ENCODE data around the gene GPR68. TPM values are rescaled to one million over a fixed set of nuclear protein-coding genes. Genes with fewer than 3 reads are reported as not detected.
A peak's percentile ranks its signal among the peaks of the same experiment; 100 is the strongest.

The GPR68 gene
- total RNA-seq, 5 donors from 2014 or later (not counting 1 experiment from before 2014, with no cell fraction given) = 3.0 to 16.4 (median 10.0) TPM

GRCh38 chr14:91264151-91265150 lies 19.9 kb upstream of the GPR68 start:
- H3K9me3 Mint-ChIP-seq = no peaks in the 10 kb centered on the region
- H3K27me3 Mint-ChIP-seq = no peaks in the 10 kb centered on the region
- H3K27ac ChIP-seq (ENCODE audit: low read length) = no peak overlapping the region
- peak overlapping the region; percentile 15 to 25 for H3K4me3 ChIP-seq (ENCODE audit: control insufficient read depth in 1 of 2, extremely low read depth in 1 of 2, low read length in 1 of 2)
- H3K36me3 ChIP-seq (ENCODE audit: control insufficient read depth in 2 of 2, extremely low read depth in 1 of 2, insufficient read depth in 1 of 2, low read length in 1 of 2) = peaks cover 0 to 7% of the 10 kb centered on the region in 2 donors
- peaks cover 4 to 28% of the 10 kb centered on the region in 2 experiments for H3K4me1 ChIP-seq (ENCODE audit: control insufficient read depth in 1 of 2, extremely low read depth in 1 of 2, insufficient read depth in 2 of 2, low read length in 2 of 2)
- H3K27ac Mint-ChIP-seq = peak overlapping the region; percentile 64 to 82
- ChIA-PET CTCF (no interaction called here), POLR2A (no interaction called here)
- no peaks in the 10 kb centered on the region for H3K9me3 ChIP-seq
- peak; percentile 50 to 74 (median 62) for ATAC-seq (replicated peaks in 1 of 4)
- peaks cover 13% of the 10 kb centered on the region for H3K36me3 Mint-ChIP-seq
- no peaks in the 10 kb centered on the region for H3K27me3 ChIP-seq (replicated peaks in 1 of 2; ENCODE audit: control insufficient read depth in 2 of 2, extremely low read depth in 1 of 2, insufficient read depth in 2 of 2, low read length in 1 of 2)
- 15% methylated on average over 59 of the region's 69 CpGs for WGBS (ENCODE audit: insufficient coverage)
- peak in 5 of 35 experiments; percentile 25 to 53 (median 34) for DNase-seq
- peak overlapping the region; percentile 57 to 71 (median 61) for H3K4me3 Mint-ChIP-seq
- peaks cover 42 to 60% (median 51%) of the 10 kb centered on the region in 3 donors for H3K4me1 Mint-ChIP-seq

GRCh38 chr14:91263329-91263728 lies 18.8 kb upstream of the GPR68 start:
- WGBS (ENCODE audit: insufficient coverage) = 100% methylated on average over 2 of the region's 2 CpGs
- Histone ChIP-seq H3K4me3 (ENCODE audit: control insufficient read depth in 1 of 2, extremely low read depth in 1 of 2, low read length in 1 of 2) (no peak overlapping the region), H3K27me3 (replicated peaks in 1 of 2; ENCODE audit: control insufficient read depth in 2 of 2, extremely low read depth in 1 of 2, insufficient read depth in 2 of 2, low read length in 1 of 2) (no peaks in the 10 kb centered on the region), H3K36me3 (ENCODE audit: control insufficient read depth in 2 of 2, extremely low read depth in 1 of 2, insufficient read depth in 1 of 2, low read length in 1 of 2) (peaks cover 0 to 2% of the 10 kb centered on the region in 2 donors), H3K4me1 (ENCODE audit: control insufficient read depth in 1 of 2, extremely low read depth in 1 of 2, insufficient read depth in 2 of 2, low read length in 2 of 2) (peaks cover 4 to 28% of the 10 kb centered on the region in 2 experiments), H3K27ac (ENCODE audit: low read length) (no peak overlapping the region), H3K9me3 (no peaks in the 10 kb centered on the region)
- Mint-ChIP-seq H3K4me3 (peak overlapping the region; percentile 57 to 71 (median 61)), H3K27me3 (no peaks in the 10 kb centered on the region), H3K36me3 (peaks cover 6% of the 10 kb centered on the region), H3K4me1 (peaks cover 40 to 64% (median 41%) of the 10 kb centered on the region in 3 donors), H3K27ac (peak overlapping the region; percentile 46 to 82), H3K9me3 (no peaks in the 10 kb centered on the region)
- ATAC-seq (replicated peaks in 1 of 4) (no peak), DNase-seq (no peak)
- POLR2A ChIA-PET = interaction anchor here in 1 of 2 donors (1.2 kb wide), 1 partner anchor 17 kb away, joined by 4 read pairs; no protein-coding TSS in a partner anchor
- CTCF ChIA-PET = interaction anchor here (0.5 to 0.6 kb wide), 3 partner anchors 152 to 788 kb away, joined by 3 to 6 read pairs (median 3); no protein-coding TSS in a partner anchor

- Histone ChIP-seq H3K27me3 (replicated peaks in 1 of 2; ENCODE audit: control insufficient read depth in 2 of 2, extremely low read depth in 1 of 2, insufficient read depth in 2 of 2, low read length in 1 of 2) (no peaks in the 10 kb centered on the region), H3K36me3 (ENCODE audit: control insufficient read depth in 2 of 2, extremely low read depth in 1 of 2, insufficient read depth in 1 of 2, low read length in 1 of 2) (no peaks in the 10 kb centered on the region), H3K4me1 (ENCODE audit: control insufficient read depth in 1 of 2, extremely low read depth in 1 of 2, insufficient read depth in 2 of 2, low read length in 2 of 2) (peaks cover 5 to 37% of the 10 kb centered on the region in 2 experiments), H3K9me3 (no peaks in the 10 kb centered on the region), H3K4me3 (ENCODE audit: control insufficient read depth in 1 of 2, extremely low read depth in 1 of 2, low read length in 1 of 2) (no peak overlapping the region), H3K27ac (ENCODE audit: low read length) (no peak overlapping the region)
- H3K4me1 Mint-ChIP-seq = peaks cover 42 to 67% (median 52%) of the 10 kb centered on the region in 3 donors
- POLR2A ChIA-PET = interaction anchor here in 1 of 2 donors (0.6 kb wide), 1 partner anchor 12 kb away, joined by 5 read pairs; no protein-coding TSS in a partner anchor
- WGBS (ENCODE audit: insufficient coverage) = 98% methylated on average over 6 of the region's 11 CpGs
- H3K36me3 Mint-ChIP-seq = no peaks in the 10 kb centered on the region
- CTCF ChIA-PET = interaction anchor here (0.7 kb wide), 3 partner anchors 16 to 32 kb away, joined by 8 to 15 read pairs (median 9); no protein-coding TSS in a partner anchor
- H3K27me3 Mint-ChIP-seq = no peaks in the 10 kb centered on the region
- ATAC-seq (replicated peaks in 1 of 4) (no peak), DNase-seq (no peak)
- H3K9me3 Mint-ChIP-seq = no peaks in the 10 kb centered on the region
- H3K27ac Mint-ChIP-seq = peak overlapping the region in 1 of 2 donors; percentile 58
- no peak overlapping the region for H3K4me3 Mint-ChIP-seq
Measured at GRCh38 chr14:91261986-91262549, 17.6 kb upstream of the GPR68 start.

GRCh38 chr14:91261115-91261514 lies 16.6 kb upstream of the GPR68 start:
- DNase-seq = peak in 24 of 35 experiments; percentile 27 to 68 (median 48)
- WGBS (ENCODE audit: insufficient coverage) = 74% methylated on average over 2 of the region's 5 CpGs
- Mint-ChIP-seq H3K4me1 (peaks cover 49 to 75% (median 59%) of the 10 kb centered on the region in 3 donors), H3K27ac (peak overlapping the region; percentile 34 to 79), H3K4me3 (no peak overlapping the region), H3K36me3 (no peaks in the 10 kb centered on the region), H3K9me3 (no peaks in the 10 kb centered on the region), H3K27me3 (no peaks in the 10 kb centered on the region)
- POLR2A ChIA-PET = no interaction called here
- H3K4me3 ChIP-seq (ENCODE audit: control insufficient read depth in 1 of 2, extremely low read depth in 1 of 2, low read length in 1 of 2) = no peak overlapping the region
- peaks cover 6 to 38% of the 10 kb centered on the region in 2 experiments for H3K4me1 ChIP-seq (ENCODE audit: control insufficient read depth in 1 of 2, extremely low read depth in 1 of 2, insufficient read depth in 2 of 2, low read length in 2 of 2)
- peak overlapping the region; percentile 31 for H3K27ac ChIP-seq (ENCODE audit: low read length)
- H3K36me3 ChIP-seq (ENCODE audit: control insufficient read depth in 2 of 2, extremely low read depth in 1 of 2, insufficient read depth in 1 of 2, low read length in 1 of 2) = no peaks in the 10 kb centered on the region
- ATAC-seq (replicated peaks in 1 of 4) = peak in 2 of 4 experiments; percentile 43 to 51
- no peaks in the 10 kb centered on the region for H3K9me3 ChIP-seq
- CTCF ChIA-PET = interaction anchor here (0.6 to 1.3 kb wide), 2 partner anchors 18 to 316 kb away, joined by 4 to 6 read pairs; no protein-coding TSS in a partner anchor
- H3K27me3 ChIP-seq (replicated peaks in 1 of 2; ENCODE audit: control insufficient read depth in 2 of 2, extremely low read depth in 1 of 2, insufficient read depth in 2 of 2, low read length in 1 of 2) = no peaks in the 10 kb centered on the region

- ChIA-PET CTCF (interaction anchor here in 1 of 2 donors (1.3 kb wide), 1 partner anchor 13 kb away, joined by 3 read pairs; no protein-coding TSS in a partner anchor), POLR2A (no interaction called here)
- H3K36me3 ChIP-seq (ENCODE audit: control insufficient read depth in 2 of 2, extremely low read depth in 1 of 2, insufficient read depth in 1 of 2, low read length in 1 of 2) = no peaks in the 10 kb centered on the region
- no peaks in the 10 kb centered on the region for H3K27me3 ChIP-seq (replicated peaks in 1 of 2; ENCODE audit: control insufficient read depth in 2 of 2, extremely low read depth in 1 of 2, insufficient read depth in 2 of 2, low read length in 1 of 2)
- Mint-ChIP-seq H3K36me3 (no peaks in the 10 kb centered on the region), H3K9me3 (no peaks in the 10 kb centered on the region), H3K27ac (peak overlapping the region in 1 of 2 donors; percentile 9), H3K4me1 (peaks cover 51 to 77% (median 61%) of the 10 kb centered on the region in 3 donors), H3K4me3 (no peak overlapping the region), H3K27me3 (no peaks in the 10 kb centered on the region)
- DNase-seq = no peak
- ATAC-seq (replicated peaks in 1 of 4) = no peak
- no peak overlapping the region for H3K27ac ChIP-seq (ENCODE audit: low read length)
- no peaks in the 10 kb centered on the region for H3K9me3 ChIP-seq
- 100% methylated on average over 1 of the region's 3 CpGs for WGBS (ENCODE audit: insufficient coverage)
- H3K4me1 ChIP-seq (ENCODE audit: control insufficient read depth in 1 of 2, extremely low read depth in 1 of 2, insufficient read depth in 2 of 2, low read length in 2 of 2) = peaks cover 16 to 46% of the 10 kb centered on the region in 2 experiments
- H3K4me3 ChIP-seq (ENCODE audit: control insufficient read depth in 1 of 2, extremely low read depth in 1 of 2, low read length in 1 of 2) = no peak overlapping the region
Measured at GRCh38 chr14:91258876-91259275, 14.4 kb upstream of the GPR68 start.

All from T-cell (primary cell).